Fibroblast of mammary gland (primary cell): ENCODE measurements around the gene CCNI2.
"Not testable (repeated sequence)": the region's sequence is repeated elsewhere in the genome, so short reads cannot be mapped to it uniquely, and the experiment has no call there.

Source experiments
- DNase-seq: peaks from one replicate; pipeline ENCODE4 v3.0.0-alpha.2; 2010; ENCODE audit warnings: low read depth
- H3K4me3 ChIP-seq: 2 replicates; pipeline ENCODE4 v1.5.1; 2011; ENCODE audit warnings: low read depth, mild to moderate bottlenecking, low read length, moderate library complexity; ENCODE audit not compliant: control insufficient read depth
- CTCF ChIP-seq: conservative IDR thresholded peaks from 2 replicates; pipeline ENCODE4 v1.5.1; 2011; ENCODE audit warnings: low read depth, low read length, inconsistent platforms; ENCODE audit not compliant: control insufficient read depth, insufficient read depth

The CCNI2 gene

GRCh38 chr5:132799392-132799791 lies 52.2 kb downstream of the CCNI2 start:
- no peak for DNase-seq
- no peak overlapping the region for H3K4me3 ChIP-seq
- no peak for TF ChIP-seq CTCF

- DNase-seq, result no peak
- TF ChIP-seq CTCF, result no peak
- no peak overlapping the region for H3K4me3 ChIP-seq
Observed at GRCh38 chr5:132800545-132800944, 53.3 kb downstream of the CCNI2 start.

GRCh38 chr5:132802044-132802684 lies 54.9 kb downstream of the CCNI2 start:
- no peak for DNase-seq
- peak; percentile 12 for TF ChIP-seq CTCF
- H3K4me3 ChIP-seq, result no peak overlapping the region

- H3K4me3 ChIP-seq, DNase-seq: not testable (repeated sequence)
Observed at GRCh38 chr5:132802685-132803066, 55.5 kb downstream of the CCNI2 start.
